ENCODE data around the gene PDK4.

- TF ChIP-seq EZH2 (IDR thresholded peaks at IDR 0.05) (no peak), POLR2AphosphoS5 (IDR thresholded peaks at IDR 0.05; ENCODE audit: borderline replicate concordance, low read depth, low read length) (no peak)
Observed at GRCh38 chr7:95543312-95543711, 53.0 kb downstream of the PDK4 start.
